ENCODE measurements around the gene TRAK1.

The TRAK1 gene

DNA sequence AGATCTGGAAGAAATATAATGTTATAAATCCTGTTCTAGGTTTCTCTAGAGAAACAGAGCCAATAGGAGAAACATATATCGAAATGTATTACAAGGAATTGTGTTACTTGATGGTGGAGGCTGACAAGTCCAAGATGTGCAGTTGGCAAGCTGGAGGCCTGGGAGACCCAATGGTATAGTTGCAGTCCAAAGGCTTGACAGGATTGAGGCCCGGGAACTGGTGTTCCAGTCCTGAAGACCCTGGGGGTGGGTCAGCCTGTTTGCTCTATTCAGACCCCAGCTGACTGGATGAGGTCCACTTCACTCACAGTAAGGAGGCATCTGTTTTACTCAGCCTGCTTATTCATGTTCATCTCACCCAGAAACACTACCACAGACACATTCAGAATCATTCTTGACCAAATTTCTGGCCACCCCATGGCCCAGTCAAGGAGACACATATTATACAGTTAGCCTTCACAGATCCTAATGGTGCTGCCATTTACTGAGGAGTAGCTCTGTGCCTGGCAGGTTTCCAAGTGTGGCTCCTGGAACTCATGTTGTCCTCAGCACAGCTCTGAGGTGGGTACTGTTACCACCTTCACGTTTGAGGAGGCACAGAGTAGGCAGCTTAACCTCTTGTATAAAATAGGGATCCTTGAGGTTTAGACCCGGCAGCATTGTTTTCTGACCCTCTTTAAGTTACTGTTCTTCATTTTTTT is 3.7 kb downstream of the TRAK1 start:
- Histone ChIP-seq H3F3A (ENCODE audit: insufficient read depth, low read length) (no peaks in the 10 kb centered on the region; the same call in 1 of the 2 replicates), H4K20me1 (ENCODE audit: insufficient read depth, low read length) (no peaks in the 10 kb centered on the region), H3K27me3 (replicated peaks; ENCODE audit: insufficient read depth, low read length) (no peaks in the 10 kb centered on the region), H3K9ac (ENCODE audit: low read length) (no peak overlapping the region), H3K4me2 (ENCODE audit: low read depth, low read length) (no peak overlapping the region), H3K4me3 (ENCODE audit: low read length) (no peak overlapping the region), H3K9me3 (replicated peaks; ENCODE audit: insufficient read depth, low read length) (no peaks in the 10 kb centered on the region), H3K9me2 (replicated peaks; ENCODE audit: insufficient read depth, low read length) (no peaks in the 10 kb centered on the region), H3K79me2 (ENCODE audit: low read length) (peaks cover 28% of the 10 kb centered on the region), H3K27ac (ENCODE audit: low read length) (no peak overlapping the region), H3K4me1 (ENCODE audit: low read length) (peaks cover 10% of the 10 kb centered on the region; the same call in 1 of the 2 replicates), H3K36me3 (replicated peaks; ENCODE audit: insufficient read depth, low read length) (no peaks in the 10 kb centered on the region), H2AFZ (ENCODE audit: low read length) (no peak overlapping the region)
- DNase-seq, result no peak
- TF ChIP-seq EZH2phosphoT487 (IDR thresholded peaks at IDR 0.05; ENCODE audit: low read length) (no peak), EZH2 (optimal IDR thresholded peaks at IDR 0.05; ENCODE audit: low read depth, low read length) (no peak)
- TF ChIP-seq, protein P1, sequence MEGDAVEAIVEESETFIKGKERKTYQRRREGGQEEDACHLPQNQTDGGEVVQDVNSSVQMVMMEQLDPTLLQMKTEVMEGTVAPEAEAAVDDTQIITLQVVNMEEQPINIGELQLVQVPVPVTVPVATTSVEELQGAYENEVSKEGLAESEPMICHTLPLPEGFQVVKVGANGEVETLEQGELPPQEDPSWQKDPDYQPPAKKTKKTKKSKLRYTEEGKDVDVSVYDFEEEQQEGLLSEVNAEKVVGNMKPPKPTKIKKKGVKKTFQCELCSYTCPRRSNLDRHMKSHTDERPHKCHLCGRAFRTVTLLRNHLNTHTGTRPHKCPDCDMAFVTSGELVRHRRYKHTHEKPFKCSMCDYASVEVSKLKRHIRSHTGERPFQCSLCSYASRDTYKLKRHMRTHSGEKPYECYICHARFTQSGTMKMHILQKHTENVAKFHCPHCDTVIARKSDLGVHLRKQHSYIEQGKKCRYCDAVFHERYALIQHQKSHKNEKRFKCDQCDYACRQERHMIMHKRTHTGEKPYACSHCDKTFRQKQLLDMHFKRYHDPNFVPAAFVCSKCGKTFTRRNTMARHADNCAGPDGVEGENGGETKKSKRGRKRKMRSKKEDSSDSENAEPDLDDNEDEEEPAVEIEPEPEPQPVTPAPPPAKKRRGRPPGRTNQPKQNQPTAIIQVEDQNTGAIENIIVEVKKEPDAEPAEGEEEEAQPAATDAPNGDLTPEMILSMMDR (IDR thresholded peaks at IDR 0.05; ENCODE audit: low read length), result no peak

DNA sequence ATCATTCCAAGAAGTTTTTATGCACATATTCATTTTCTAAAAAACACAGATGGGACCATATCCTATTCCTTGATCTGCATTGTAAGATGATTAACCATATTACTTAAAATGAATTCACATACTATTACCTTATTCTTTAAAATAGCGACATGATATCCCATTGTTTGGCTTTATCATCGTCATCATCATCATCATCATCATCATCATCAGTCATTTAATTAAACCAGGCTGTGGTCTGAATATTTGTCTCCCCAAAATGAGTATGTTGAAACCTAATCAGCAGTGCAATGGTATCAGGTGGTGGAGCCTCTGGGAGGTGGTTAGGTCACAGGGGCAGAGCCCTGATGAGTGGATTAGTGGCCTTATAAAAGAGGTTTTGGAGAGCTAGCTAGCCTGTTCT is 4.4 kb downstream of the TRAK1 start:
- peaks cover 10% of the 10 kb centered on the region; the same call in 1 of the 2 replicates for H3K4me1 ChIP-seq (ENCODE audit: low read length)
- H2AFZ ChIP-seq (ENCODE audit: low read length), result no peak overlapping the region
- no peak overlapping the region for H3K4me3 ChIP-seq (ENCODE audit: low read length)
- DNase-seq, result no peak
- H3K36me3 ChIP-seq (replicated peaks; ENCODE audit: insufficient read depth, low read length), result no peaks in the 10 kb centered on the region
- H3K9ac ChIP-seq (ENCODE audit: low read length), result no peak overlapping the region
- TF ChIP-seq EZH2phosphoT487 (IDR thresholded peaks at IDR 0.05; ENCODE audit: low read length) (no peak), EZH2 (optimal IDR thresholded peaks at IDR 0.05; ENCODE audit: low read depth, low read length) (no peak)
- TF ChIP-seq, protein P1 (IDR thresholded peaks at IDR 0.05; ENCODE audit: low read length), result no peak
- no peaks in the 10 kb centered on the region for H4K20me1 ChIP-seq (ENCODE audit: insufficient read depth, low read length)
- no peaks in the 10 kb centered on the region for H3K9me2 ChIP-seq (replicated peaks; ENCODE audit: insufficient read depth, low read length)
- H3K27me3 ChIP-seq (replicated peaks; ENCODE audit: insufficient read depth, low read length), result no peaks in the 10 kb centered on the region
- no peaks in the 10 kb centered on the region for H3K9me3 ChIP-seq (replicated peaks; ENCODE audit: insufficient read depth, low read length)
- peaks cover 30% of the 10 kb centered on the region for H3K79me2 ChIP-seq (ENCODE audit: low read length)
- H3K27ac ChIP-seq (ENCODE audit: low read length), result no peak overlapping the region
- H3K4me2 ChIP-seq (ENCODE audit: low read depth, low read length), result no peak overlapping the region
- no peaks in the 10 kb centered on the region; the same call in 1 of the 2 replicates for H3F3A ChIP-seq (ENCODE audit: insufficient read depth, low read length)

DNA sequence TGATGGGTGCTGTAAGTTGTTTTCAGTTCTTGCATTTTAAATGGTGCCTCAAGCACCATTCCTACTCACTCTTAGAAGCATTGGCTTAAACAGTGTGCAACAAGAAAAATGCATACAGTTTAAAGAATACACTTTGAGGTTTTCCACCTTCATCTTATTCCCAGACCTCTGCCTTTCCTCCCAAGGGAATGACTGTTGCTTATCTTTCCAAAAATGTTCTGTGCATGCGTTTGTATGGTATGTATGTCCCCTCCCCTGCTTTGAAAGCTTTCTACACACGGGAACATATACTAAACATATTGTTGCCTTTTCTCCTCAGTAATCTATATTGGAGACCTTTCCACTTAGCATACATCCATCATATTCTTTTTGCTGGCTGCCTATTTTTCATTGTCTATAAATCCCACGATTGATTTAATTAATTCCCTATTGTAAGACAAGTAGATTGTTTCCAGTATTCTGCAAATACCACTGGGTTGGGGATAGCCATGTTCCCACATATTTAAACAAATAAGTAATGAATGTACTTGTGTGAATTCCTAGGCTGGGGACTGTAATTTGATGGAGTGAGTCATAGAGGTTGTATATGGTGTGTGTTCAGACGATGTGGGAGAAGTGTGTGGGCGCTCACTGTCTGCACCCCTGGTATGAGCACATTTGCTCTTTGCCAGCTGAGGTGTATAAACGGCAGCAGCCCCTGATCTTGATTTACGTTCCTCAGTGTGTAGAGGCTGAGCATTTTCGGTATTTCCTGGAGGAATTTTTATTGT is 5.8 kb downstream of the TRAK1 start:
- peaks cover 7% of the 10 kb centered on the region; the same call in 1 of the 2 replicates for H3K4me1 ChIP-seq (ENCODE audit: low read length)
- DNase-seq, result no peak
- H3F3A ChIP-seq (ENCODE audit: insufficient read depth, low read length), result no peaks in the 10 kb centered on the region; the same call in 1 of the 2 replicates
- H4K20me1 ChIP-seq (ENCODE audit: insufficient read depth, low read length), result no peaks in the 10 kb centered on the region
- no peak overlapping the region for H3K9ac ChIP-seq (ENCODE audit: low read length)
- no peak overlapping the region for H3K27ac ChIP-seq (ENCODE audit: low read length)
- H3K9me2 ChIP-seq (replicated peaks; ENCODE audit: insufficient read depth, low read length), result no peaks in the 10 kb centered on the region
- no peaks in the 10 kb centered on the region for H3K36me3 ChIP-seq (replicated peaks; ENCODE audit: insufficient read depth, low read length)
- no peak overlapping the region for H2AFZ ChIP-seq (ENCODE audit: low read length)
- no peak for TF ChIP-seq EZH2phosphoT487 (IDR thresholded peaks at IDR 0.05; ENCODE audit: low read length)
- TF ChIP-seq EZH2 (optimal IDR thresholded peaks at IDR 0.05; ENCODE audit: low read depth, low read length), result no peak
- TF ChIP-seq, protein P1 (IDR thresholded peaks at IDR 0.05; ENCODE audit: low read length), result no peak
- no peaks in the 10 kb centered on the region for H3K27me3 ChIP-seq (replicated peaks; ENCODE audit: insufficient read depth, low read length)
- H3K9me3 ChIP-seq (replicated peaks; ENCODE audit: insufficient read depth, low read length), result no peaks in the 10 kb centered on the region
- H3K4me2 ChIP-seq (ENCODE audit: low read depth, low read length), result no peak overlapping the region
- H3K79me2 ChIP-seq (ENCODE audit: low read length), result peaks cover 29% of the 10 kb centered on the region
- H3K4me3 ChIP-seq (ENCODE audit: low read length), result no peak overlapping the region

Data from MM.1S (cell line).